Measurements from ENCODE around the gene DMXL1. TPM values are rescaled to one million over a fixed set of nuclear protein-coding genes. Genes with fewer than 3 reads are reported as not detected.

The DMXL1 gene
- total RNA-seq, 2 donors from 2014 or later = 47.8 to 51.8 TPM

- Histone ChIP-seq H3K36me3 (ENCODE audit: control insufficient read depth, insufficient read depth, low read length) (no peaks in the 10 kb centered on the region), H3K9ac (ENCODE audit: extremely low read depth, low read length, poor library complexity, severe bottlenecking) (no peak overlapping the region), H3K27me3 (ENCODE audit: control insufficient read depth, insufficient read depth, low read length, poor library complexity, severe bottlenecking) (no peaks in the 10 kb centered on the region), H3K9me3 (ENCODE audit: control insufficient read depth, low read length) (no peaks in the 10 kb centered on the region), H3K27ac (ENCODE audit: low read depth, low read length) (no peak overlapping the region), H3K4me1 (ENCODE audit: control insufficient read depth, insufficient read depth, low read length) (no peaks in the 10 kb centered on the region), H3K4me3 (ENCODE audit: low read length) (no peak overlapping the region)
- no peaks in the 10 kb centered on the region for H3K9me3 Mint-ChIP-seq
- no peak overlapping the region for H3K4me3 Mint-ChIP-seq
- no peaks in the 10 kb centered on the region for H3K36me3 Mint-ChIP-seq (ENCODE audit: low read depth)
- TF ChIP-seq CTCF (conservative IDR thresholded peaks at IDR 0.05) = no peak
- no peaks in the 10 kb centered on the region for H3K27me3 Mint-ChIP-seq (ENCODE audit: insufficient read depth)
- 82 to 94% methylated on average over 3 to 7 of the region's 7 CpGs for WGBS, 2 experiments (ENCODE audit: insufficient coverage in 1 of 2, insufficient read length in 1 of 2)
- no peak overlapping the region for H3K27ac Mint-ChIP-seq
- peaks cover 7% of the 10 kb centered on the region for H3K4me1 Mint-ChIP-seq
- DNase-seq = peak; percentile 53
Measured at GRCh38 chr5:119049824-119050449, 20.9 kb upstream of the DMXL1 start.

- Histone ChIP-seq H3K4me3 (ENCODE audit: low read length) (no peak overlapping the region), H3K9me3 (ENCODE audit: control insufficient read depth, low read length) (no peaks in the 10 kb centered on the region), H3K9ac (ENCODE audit: extremely low read depth, low read length, poor library complexity, severe bottlenecking) (no peak overlapping the region), H3K4me1 (ENCODE audit: control insufficient read depth, insufficient read depth, low read length) (no peaks in the 10 kb centered on the region), H3K36me3 (ENCODE audit: control insufficient read depth, insufficient read depth, low read length) (no peaks in the 10 kb centered on the region), H3K27ac (ENCODE audit: low read depth, low read length) (no peak overlapping the region), H3K27me3 (ENCODE audit: control insufficient read depth, insufficient read depth, low read length, poor library complexity, severe bottlenecking) (no peaks in the 10 kb centered on the region)
- Mint-ChIP-seq H3K4me3 (no peak overlapping the region), H3K36me3 (ENCODE audit: low read depth) (no peaks in the 10 kb centered on the region), H3K27ac (no peak overlapping the region), H3K4me1 (peaks cover 7% of the 10 kb centered on the region), H3K9me3 (no peaks in the 10 kb centered on the region), H3K27me3 (ENCODE audit: insufficient read depth) (no peaks in the 10 kb centered on the region)
- DNase-seq = no peak
- TF ChIP-seq CTCF (conservative IDR thresholded peaks at IDR 0.05) = no peak
- WGBS, 2 experiments (ENCODE audit: insufficient coverage in 1 of 2, insufficient read length in 1 of 2) = 92 to 97% methylated on average over 2 of the region's 2 CpGs
Measured at GRCh38 chr5:119054101-119054500, 16.8 kb upstream of the DMXL1 start.

GRCh38 chr5:119055294-119055693 lies 15.6 kb upstream of the DMXL1 start:
- H3K9me3 Mint-ChIP-seq = no peaks in the 10 kb centered on the region
- no peak for DNase-seq
- no peak overlapping the region for H3K27ac Mint-ChIP-seq

More at GRCh38 chr5:119055294-119055693, 15.6 kb upstream of the DMXL1 start:
- H3K27ac ChIP-seq (ENCODE audit: low read depth, low read length) = no peak overlapping the region
- H3K36me3 ChIP-seq (ENCODE audit: control insufficient read depth, insufficient read depth, low read length) = no peaks in the 10 kb centered on the region
- WGBS, 2 experiments (ENCODE audit: insufficient coverage in 1 of 2, insufficient read length in 1 of 2) = 89 to 100% methylated on average over 1 to 2 of the region's 2 CpGs
- Mint-ChIP-seq H3K27me3 (ENCODE audit: insufficient read depth) (no peaks in the 10 kb centered on the region), H3K36me3 (ENCODE audit: low read depth) (no peaks in the 10 kb centered on the region), H3K4me1 (peaks cover 9% of the 10 kb centered on the region), H3K4me3 (no peak overlapping the region)
- H3K4me1 ChIP-seq (ENCODE audit: control insufficient read depth, insufficient read depth, low read length) = peaks cover 3% of the 10 kb centered on the region
- no peaks in the 10 kb centered on the region for H3K9me3 ChIP-seq (ENCODE audit: control insufficient read depth, low read length)
- no peak overlapping the region for H3K9ac ChIP-seq (ENCODE audit: extremely low read depth, low read length, poor library complexity, severe bottlenecking)
- no peak for TF ChIP-seq CTCF (conservative IDR thresholded peaks at IDR 0.05)
- H3K4me3 ChIP-seq (ENCODE audit: low read length) = no peak overlapping the region
- H3K27me3 ChIP-seq (ENCODE audit: control insufficient read depth, insufficient read depth, low read length, poor library complexity, severe bottlenecking) = no peaks in the 10 kb centered on the region

Measured in endodermal cell (in vitro differentiated cells).